ENCODE results near the gene TOX2.

GRCh38 chr20:43969501-43970182, 55.0 kb downstream of the TOX2 start:
- TF ChIP-seq CTCF (conservative IDR thresholded peaks at IDR 0.05 in 1 of 2, IDR thresholded peaks at IDR 0.05 in 1 of 2; ENCODE audit: extremely low read depth in 1 of 2, insufficient read depth in 1 of 2, low read depth in 1 of 2, low read length in 2 of 2) (no peak), EZH2 (IDR thresholded peaks at IDR 0.05; ENCODE audit: borderline replicate concordance, low read length) (no peak)

Measured in mammary epithelial cell (primary cell).